K562 (cell line): ENCODE measurements around the gene ZFPM1. TPM values are rescaled to one million over a fixed set of nuclear protein-coding genes. Genes with fewer than 3 reads are reported as not detected.

Experiments used
- ATAC-seq: fragments of 200-7000 bp; cut with Tn5 transposase; 3 replicates; pipeline ENCODE4 v1.9.1; 2020; ENCODE audit warnings: moderate library complexity
- BruUV-seq: library from RNA; stranded (reverse); fragments of 400-500 nt; replicated peaks from 2 replicates; lab custom pipeline; 2021; lab: Mats Ljungman, UMichigan
- CTCF ChIA-PET: fragments of 300-600 bp; formaldehyde crosslinking; extraction: SDS; loops from one replicate; lab custom pipeline; 2021; ENCODE audit warnings: low intra/inter-chr PET ratio; lab: Yijun Ruan, JAX
- POLR2A ChIA-PET: fragments of 300-600, 350-650 bp; sonication (Branson Sonifier 250); formaldehyde crosslinking; extraction: SDS; loops from one replicate; lab custom pipeline; 2021; ENCODE audit warnings: antibody characterized with exemption, inconsistent platforms; lab: Yijun Ruan, JAX
- DNase-seq, 4 experiments: peaks; one replicate each; pipeline versions ENCODE4 v3.0.0 to v3.0.0-alpha.2; 2011 to 2018; ENCODE audit warnings: low spot score in 3 of 4, mixed read lengths in 3 of 4; ENCODE audit errors: extremely low read depth in 1 of 4
- FAIRE-seq: peaks from 2 replicates; lab custom pipeline; 2011; peaks lifted over from hg19 to GRCh38; lab: Jason Lieb, UNC
- H2AFZ ChIP-seq: 2 replicates; pipeline ENCODE4 v1.6.0; 2011; ENCODE audit warnings: low read depth, low read length, control low read depth, inconsistent platforms
- H3K27ac ChIP-seq: fragments of 200-600 bp; 3 replicates; pipeline ENCODE4 v1.8.0; 2011; ENCODE audit warnings: low read depth, mild to moderate bottlenecking, control low read depth, inconsistent platforms, low read length, moderate library complexity, mixed read lengths; ENCODE audit errors: extremely low read depth
- H3K27me3 ChIP-seq, 2 experiments: fragments of 300-600 bp in 1 of 2; 2 replicates in 1 of 2; 3 replicates in 1 of 2; pipeline versions ENCODE4 v1.6.0 to v1.8.0; 2011; ENCODE audit warnings: inconsistent platforms in 2 of 2, low read length in 2 of 2, mild to moderate bottlenecking in 1 of 2, mixed read lengths in 1 of 2, moderate library complexity in 1 of 2; ENCODE audit not compliant: control insufficient read depth in 2 of 2, insufficient read depth in 2 of 2
- H3K36me3 ChIP-seq: fragments of 300-600 bp; 3 replicates; pipeline ENCODE4 v1.8.0; 2011; ENCODE audit warnings: mild to moderate bottlenecking, low read length, inconsistent platforms; ENCODE audit not compliant: control insufficient read depth, insufficient read depth
- H3K4me1 ChIP-seq, 2 experiments: fragments of 200-600 bp in 1 of 2; replicated peaks in 1 of 2; 2 replicates in 1 of 2; 3 replicates in 1 of 2; pipeline versions ENCODE4 v1.5.1 to v1.8.0; 2011; ENCODE audit warnings: inconsistent platforms in 2 of 2, low read length in 2 of 2, mild to moderate bottlenecking in 1 of 2, mixed read lengths in 1 of 2, moderate library complexity in 1 of 2; ENCODE audit not compliant: control insufficient read depth in 2 of 2, insufficient read depth in 2 of 2
- H3K4me2 ChIP-seq: 2 replicates; pipeline ENCODE4 v1.6.1; 2011; ENCODE audit warnings: low read length, control low read depth, inconsistent platforms, mixed read lengths; ENCODE audit not compliant: insufficient read depth
- H3K4me3 ChIP-seq: fragments of 200-600 bp; sonication (generic), shearing (Covaris generic); 2 replicates; pipeline ENCODE4 v1.5.1; 2016; ENCODE audit warnings: control low read depth, inconsistent platforms
- H3K79me2 ChIP-seq: fragments of 200-600 bp; 3 replicates; pipeline ENCODE4 v1.8.0; 2011; ENCODE audit warnings: low read length, inconsistent platforms; ENCODE audit not compliant: control insufficient read depth, insufficient read depth
- H3K9ac ChIP-seq, 2 experiments: 2 replicates each; pipeline versions ENCODE4 v1.6.0 to v1.6.1; 2011; ENCODE audit warnings: low read depth in 2 of 2, low read length in 2 of 2, control low read depth in 1 of 2, inconsistent platforms in 1 of 2, mild to moderate bottlenecking in 1 of 2, mixed read lengths in 1 of 2; ENCODE audit not compliant: insufficient read depth in 1 of 2
- H3K9me1 ChIP-seq: one replicate; pipeline ENCODE4 v1.6.0; 2011; ENCODE audit warnings: inconsistent platforms, mild to moderate bottlenecking, low read length, moderate library complexity; ENCODE audit not compliant: control insufficient read depth, insufficient read depth
- H3K9me3 ChIP-seq: replicated peaks from 2 replicates; pipeline ENCODE4 v1.5.1; 2011; ENCODE audit warnings: low read depth, low read length, inconsistent platforms; ENCODE audit not compliant: control insufficient read depth, insufficient read depth
- H4K20me1 ChIP-seq: replicated peaks from 2 replicates; pipeline ENCODE4 v1.6.1; 2011; ENCODE audit warnings: low read length, inconsistent platforms, mixed read lengths; ENCODE audit not compliant: control insufficient read depth, insufficient read depth
- CBX3 ChIP-seq, 2 experiments: IDR thresholded peaks; 1 replicate in 1 of 2; 2 replicates in 1 of 2; pipeline ENCODE4 v1.6.1; 2012; ENCODE audit warnings: inconsistent platforms in 2 of 2, low read length in 2 of 2, borderline replicate concordance in 1 of 2, control low read depth in 1 of 2
- CBX5 ChIP-seq: IDR thresholded peaks from 2 replicates; pipeline ENCODE4 v1.6.1; 2014; ENCODE audit warnings: low read depth, borderline replicate concordance
- FOXK2 ChIP-seq, 2 experiments: fragments of 450-650 bp; IDR thresholded peaks in 1 of 2; conservative IDR thresholded peaks in 1 of 2; 2 replicates each; pipeline ENCODE4 v1.6.1; 2016; ENCODE audit warnings: low read depth in 2 of 2, mild to moderate bottlenecking in 1 of 2
- HLTF ChIP-seq: fragments of 450-650 bp; IDR thresholded peaks from 2 replicates; pipeline ENCODE4 v1.6.1; 2016
- HMGN3 ChIP-seq: IDR thresholded peaks from 2 replicates; pipeline ENCODE4 v1.6.1; 2011; ENCODE audit warnings: borderline replicate concordance, low read depth, mild to moderate bottlenecking, mixed read lengths, low read length; ENCODE audit not compliant: insufficient read length; ENCODE audit errors: extremely low read depth
- MYC ChIP-seq, 2 experiments: fragments of 250-450 bp in 1 of 2; sonication (Bioruptor Pico) in 1 of 2; IDR thresholded peaks; 2 replicates each; pipeline versions ENCODE4 v1.5.1 to v1.6.1; 2012 to 2021; ENCODE audit warnings: low read depth in 2 of 2, borderline replicate concordance in 1 of 2, improper control_type of control experiment in 1 of 2, low read length in 1 of 2, mild to moderate bottlenecking in 1 of 2, moderate library complexity in 1 of 2
- ZFX ChIP-seq: sonication (generic); formaldehyde crosslinking; IDR thresholded peaks from 2 replicates; pipeline ENCODE4 v1.8.0; 2022; ENCODE audit warnings: mild to moderate bottlenecking, missing genetic modification reagents, moderate library complexity
- ZNF384 ChIP-seq: IDR thresholded peaks from 2 replicates; pipeline ENCODE4 v1.6.1; 2012; ENCODE audit warnings: low read depth, low read length, improper control_type of control experiment
- WGBS: fragments of 100-300 bp; shearing (Covaris generic); methylation state at CpG from one replicate; pipeline ENCODE4 v1.1.6; 2016; ENCODE audit warnings: low coverage, mixed read lengths; ENCODE audit not compliant: insufficient coverage; ENCODE audit errors: missing lambda C conversion rate; 5-methylcytosine and 5-hydroxymethylcytosine counted together
- in situ Hi-C: fragments of 300-500 bp; cut with MboI; formaldehyde crosslinking; loops from 4 replicates; pipeline ENCODE4 v1.15.0; 2018; ENCODE audit warnings: inconsistent platforms, mixed read lengths
- intact Hi-C: fragments of 100-400 bp; cut with micrococcal nuclease; formaldehyde crosslinking; loops from 2 replicates; pipeline ENCODE4 v1.14.2; 2022
- polyA plus RNA-seq, 8 experiments: library from polyadenylated mRNA; depleted of rRNA in 4 of 8; stranded (reverse) in 5 of 8; unstranded in 3 of 8; fragments of >200 nt; fragmentation: Nextera tagmentation in 2 of 8; fragmentation: Illumina TruSeq in 1 of 8; extraction: Ambion mirVana in 2 of 8; extraction: Trizol in 1 of 8; gene quantifications; 2 replicates each; pipeline versions ENCODE4 v1.2.1 to v1.2.3, GENCODE V29; 2011 to 2014; ENCODE audit warnings: inconsistent platforms in 1 of 8, missing spikeins in 1 of 8
- total RNA-seq, 7 experiments: library from RNA; depleted of rRNA in 6 of 7; stranded (reverse); fragments of >200 nt in 6 of 7; fragmentation: Illumina TruSeq in 2 of 7; extraction: Trizol in 2 of 7; gene quantifications; 2 replicates each; pipeline versions ENCODE4 v1.2.1 to v1.2.3, GENCODE V29; 2011 to 2021; ENCODE audit warnings: low replicate concordance in 1 of 7
- TF ChIP-seq, protein P1 (sequence below): fragments of 450-650 bp; IDR thresholded peaks from one replicate; pipeline ENCODE4 v1.6.1; 2018; ENCODE audit warnings: mild to moderate bottlenecking, moderate library complexity; ENCODE audit not compliant: partially characterized antibody
- TF ChIP-seq, protein P2 (sequence below), 2 experiments: fragments of 450-650 bp; IDR thresholded peaks; 2 replicates each; pipeline ENCODE4 v1.6.1; 2018; ENCODE audit warnings: mild to moderate bottlenecking in 2 of 2, low read depth in 1 of 2; ENCODE audit not compliant: partially characterized antibody in 2 of 2
- TF ChIP-seq, protein P3 (sequence below): fragments of 450-650 bp; IDR thresholded peaks from 2 replicates; pipeline ENCODE4 v1.6.1; 2018; ENCODE audit warnings: mild to moderate bottlenecking, low read depth; ENCODE audit not compliant: partially characterized antibody

The ZFPM1 gene
- total and polyA plus RNA-seq, 9 of the 15 experiments (the other 6 are each of a cell fraction or from before 2014, with no cell fraction given), result 0.03 to 35.9 (median 1.4) TPM

- ChIA-PET CTCF (no interaction called here), POLR2A (interaction anchor here (0.6 to 1.1 kb wide), 2 partner anchors 11 to 16 kb away, joined by 3 read pairs; no protein-coding TSS in a partner anchor)
- Histone ChIP-seq H3K9me3 (peaks cover 21% of the 10 kb centered on the region), H3K4me1 (peaks cover under 1 to 34% of the 10 kb centered on the region in 2 experiments; a peak in 3 of 5 replicates), H3K4me2 (no peak overlapping the region), H3K36me3 (no peaks in the 10 kb centered on the region), H3K27ac (no peak overlapping the region), H3K9me1 (no peaks in the 10 kb centered on the region), H3K27me3 (peaks cover 43 to 57% of the 10 kb centered on the region in 2 experiments; a peak in 4 of 5 replicates), H3K4me3 (no peak overlapping the region), H2AFZ (no peak overlapping the region), H3K9ac (no peak overlapping the region), H3K79me2 (no peaks in the 10 kb centered on the region), H4K20me1 (peaks cover 4% of the 10 kb centered on the region; the same call in 1 of the 2 replicates)
- intact Hi-C loops, result no loop called here
- FAIRE-seq, result peak; percentile 84
- DNase-seq, result peak in 1 of 4 experiments; percentile 31
- in situ Hi-C loops, result no loop called here
- no TSS peak for BruUV-seq
- no peak for ATAC-seq
- WGBS, result 8% methylated on average over 8 of the region's 8 CpGs
- TF ChIP-seq MYC (IDR thresholded peaks at IDR 0.05; ENCODE audit: low read depth, low read length), result no peak
- no peak for TF ChIP-seq MYC (CRISPR knock-in tag; IDR thresholded peaks at IDR 0.05; ENCODE audit: borderline replicate concordance, low read depth)
- 0 out of 4 replicates have a peak, but pooled peaks of 1 of the 2 experiments have one; percentile 40 for TF ChIP-seq FOXK2 (conservative IDR thresholded peaks at IDR 0.05 in 1 of 2, IDR thresholded peaks at IDR 0.05 in 1 of 2; ENCODE audit: low read depth in 2 of 2)
- TF ChIP-seq ZFX (CRISPR knock-in tag), result no peak
- 0 out of 2 replicates have a peak, but pooled peaks have one; percentile 23 for TF ChIP-seq HLTF
- TF ChIP-seq ZNF384, result 0 out of 2 replicates have a peak, but pooled peaks have one; percentile 46
- TF ChIP-seq, protein P1, sequence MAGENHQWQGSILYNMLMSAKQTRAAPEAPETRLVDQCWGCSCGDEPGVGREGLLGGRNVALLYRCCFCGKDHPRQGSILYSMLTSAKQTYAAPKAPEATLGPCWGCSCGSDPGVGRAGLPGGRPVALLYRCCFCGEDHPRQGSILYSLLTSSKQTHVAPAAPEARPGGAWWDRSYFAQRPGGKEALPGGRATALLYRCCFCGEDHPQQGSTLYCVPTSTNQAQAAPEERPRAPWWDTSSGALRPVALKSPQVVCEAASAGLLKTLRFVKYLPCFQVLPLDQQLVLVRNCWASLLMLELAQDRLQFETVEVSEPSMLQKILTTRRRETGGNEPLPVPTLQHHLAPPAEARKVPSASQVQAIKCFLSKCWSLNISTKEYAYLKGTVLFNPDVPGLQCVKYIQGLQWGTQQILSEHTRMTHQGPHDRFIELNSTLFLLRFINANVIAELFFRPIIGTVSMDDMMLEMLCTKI, result no peak
- TF ChIP-seq, protein P2, sequence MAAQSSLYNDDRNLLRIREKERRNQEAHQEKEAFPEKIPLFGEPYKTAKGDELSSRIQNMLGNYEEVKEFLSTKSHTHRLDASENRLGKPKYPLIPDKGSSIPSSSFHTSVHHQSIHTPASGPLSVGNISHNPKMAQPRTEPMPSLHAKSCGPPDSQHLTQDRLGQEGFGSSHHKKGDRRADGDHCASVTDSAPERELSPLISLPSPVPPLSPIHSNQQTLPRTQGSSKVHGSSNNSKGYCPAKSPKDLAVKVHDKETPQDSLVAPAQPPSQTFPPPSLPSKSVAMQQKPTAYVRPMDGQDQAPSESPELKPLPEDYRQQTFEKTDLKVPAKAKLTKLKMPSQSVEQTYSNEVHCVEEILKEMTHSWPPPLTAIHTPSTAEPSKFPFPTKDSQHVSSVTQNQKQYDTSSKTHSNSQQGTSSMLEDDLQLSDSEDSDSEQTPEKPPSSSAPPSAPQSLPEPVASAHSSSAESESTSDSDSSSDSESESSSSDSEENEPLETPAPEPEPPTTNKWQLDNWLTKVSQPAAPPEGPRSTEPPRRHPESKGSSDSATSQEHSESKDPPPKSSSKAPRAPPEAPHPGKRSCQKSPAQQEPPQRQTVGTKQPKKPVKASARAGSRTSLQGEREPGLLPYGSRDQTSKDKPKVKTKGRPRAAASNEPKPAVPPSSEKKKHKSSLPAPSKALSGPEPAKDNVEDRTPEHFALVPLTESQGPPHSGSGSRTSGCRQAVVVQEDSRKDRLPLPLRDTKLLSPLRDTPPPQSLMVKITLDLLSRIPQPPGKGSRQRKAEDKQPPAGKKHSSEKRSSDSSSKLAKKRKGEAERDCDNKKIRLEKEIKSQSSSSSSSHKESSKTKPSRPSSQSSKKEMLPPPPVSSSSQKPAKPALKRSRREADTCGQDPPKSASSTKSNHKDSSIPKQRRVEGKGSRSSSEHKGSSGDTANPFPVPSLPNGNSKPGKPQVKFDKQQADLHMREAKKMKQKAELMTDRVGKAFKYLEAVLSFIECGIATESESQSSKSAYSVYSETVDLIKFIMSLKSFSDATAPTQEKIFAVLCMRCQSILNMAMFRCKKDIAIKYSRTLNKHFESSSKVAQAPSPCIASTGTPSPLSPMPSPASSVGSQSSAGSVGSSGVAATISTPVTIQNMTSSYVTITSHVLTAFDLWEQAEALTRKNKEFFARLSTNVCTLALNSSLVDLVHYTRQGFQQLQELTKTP (IDR thresholded peaks at IDR 0.05; ENCODE audit: low read depth in 1 of 2, partially characterized antibody in 2 of 2), result peak in 1 of 2 experiments; percentile 46
- TF ChIP-seq, protein P3, sequence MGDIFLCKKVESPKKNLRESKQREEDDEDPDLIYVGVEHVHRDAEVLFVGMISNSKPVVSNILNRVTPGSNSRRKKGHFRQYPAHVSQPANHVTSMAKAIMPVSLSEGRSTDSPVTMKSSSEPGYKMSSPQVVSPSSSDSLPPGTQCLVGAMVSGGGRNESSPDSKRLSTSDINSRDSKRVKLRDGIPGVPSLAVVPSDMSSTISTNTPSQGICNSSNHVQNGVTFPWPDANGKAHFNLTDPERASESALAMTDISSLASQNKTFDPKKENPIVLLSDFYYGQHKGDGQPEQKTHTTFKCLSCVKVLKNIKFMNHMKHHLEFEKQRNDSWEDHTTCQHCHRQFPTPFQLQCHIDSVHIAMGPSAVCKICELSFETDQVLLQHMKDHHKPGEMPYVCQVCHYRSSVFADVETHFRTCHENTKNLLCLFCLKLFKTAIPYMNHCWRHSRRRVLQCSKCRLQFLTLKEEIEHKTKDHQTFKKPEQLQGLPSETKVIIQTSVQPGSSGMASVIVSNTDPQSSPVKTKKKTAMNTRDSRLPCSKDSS, result peak; percentile 95
- TF ChIP-seq CBX3 (IDR thresholded peaks at IDR 0.05; ENCODE audit: borderline replicate concordance in 1 of 2, low read length in 2 of 2), result peak in 1 of 2 experiments; percentile 100; a peak in 2 of 3 replicates
- no peak for TF ChIP-seq HMGN3
- TF ChIP-seq CBX5, result peak; percentile 99
Observed at GRCh38 chr16:88543230-88543813, 90.2 kb downstream of the ZFPM1 start.
